Measurements from ENCODE around the gene TBC1D5.
"Not testable (repeated sequence)": the region's sequence is repeated elsewhere in the genome, so short reads cannot be mapped to it uniquely, and the experiment has no call there.

The TBC1D5 gene

DNA sequence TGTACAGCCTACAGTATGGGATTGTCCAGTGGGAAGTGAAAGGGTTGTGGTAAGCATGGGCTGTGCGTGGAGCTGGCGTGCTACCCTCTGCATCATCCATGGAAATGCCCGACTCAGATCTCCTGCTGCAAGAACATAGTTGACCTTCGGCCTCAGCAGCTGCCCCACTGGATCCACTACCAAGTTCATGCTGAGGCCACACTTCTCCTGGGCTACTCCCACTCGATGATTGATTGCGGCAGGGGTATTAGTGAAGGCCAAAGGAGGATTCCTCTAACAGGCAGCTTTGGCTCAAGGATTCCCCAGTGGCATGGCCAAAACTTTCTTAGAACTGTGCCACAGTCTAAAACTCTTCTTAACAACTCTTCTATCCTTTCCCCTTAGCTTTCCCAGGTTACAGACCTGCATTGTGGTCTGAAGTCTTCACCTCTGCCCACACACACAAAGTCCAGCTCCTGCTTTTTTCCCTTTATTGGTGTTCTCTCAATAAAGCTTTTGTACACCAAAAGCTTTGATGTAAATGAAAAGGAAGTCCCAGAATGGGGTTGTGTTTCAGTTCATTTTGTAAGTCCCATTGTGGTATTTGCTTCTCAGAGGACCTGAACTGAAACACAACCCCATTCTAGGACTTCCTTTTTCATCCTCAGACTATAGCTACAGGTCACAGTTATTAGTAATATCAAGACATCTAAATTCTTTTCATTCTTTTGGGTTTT, 4.9 kb upstream of the TBC1D5 start:
- DNase-seq, result no peak

DNA sequence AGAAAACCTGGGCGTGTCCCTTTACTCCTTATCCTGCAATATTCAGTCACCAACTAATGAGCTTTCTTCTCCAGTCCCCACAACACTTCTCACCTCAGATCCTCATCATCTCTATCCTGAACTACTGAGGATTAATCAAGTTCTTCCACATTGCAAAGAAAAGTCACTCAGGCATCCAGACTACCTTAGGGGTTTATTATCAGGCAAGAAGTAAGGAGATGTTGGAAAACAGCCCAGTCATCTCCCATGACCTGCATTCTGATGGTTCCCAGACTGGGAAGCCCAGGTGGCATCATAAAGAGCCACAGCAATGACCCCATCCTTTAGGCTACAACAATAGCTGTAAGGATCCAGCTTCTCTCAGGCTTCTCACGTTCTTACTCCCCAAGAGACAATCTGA, 3.5 kb upstream of the TBC1D5 start:
- no peak for DNase-seq

DNA sequence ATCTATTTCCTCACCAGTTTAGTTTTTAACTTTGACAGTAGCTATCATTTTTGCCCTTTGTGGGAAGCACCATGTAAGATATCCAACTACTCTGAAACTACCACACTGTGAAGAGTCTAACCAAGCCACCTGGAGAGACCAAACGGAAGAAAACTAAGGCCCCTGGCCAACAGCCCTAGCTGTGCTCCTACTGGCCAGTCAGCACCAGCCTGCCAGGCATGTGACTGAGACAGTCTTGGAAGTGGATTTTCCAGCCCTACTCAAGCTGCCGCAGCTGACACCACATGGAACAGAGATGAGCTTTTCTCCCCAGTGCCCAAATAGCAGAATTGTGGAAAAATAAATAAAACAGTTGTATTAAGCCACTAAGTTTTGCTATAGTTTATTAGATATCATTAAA, 2.9 kb upstream of the TBC1D5 start:
- DNase-seq, result no peak

DNA sequence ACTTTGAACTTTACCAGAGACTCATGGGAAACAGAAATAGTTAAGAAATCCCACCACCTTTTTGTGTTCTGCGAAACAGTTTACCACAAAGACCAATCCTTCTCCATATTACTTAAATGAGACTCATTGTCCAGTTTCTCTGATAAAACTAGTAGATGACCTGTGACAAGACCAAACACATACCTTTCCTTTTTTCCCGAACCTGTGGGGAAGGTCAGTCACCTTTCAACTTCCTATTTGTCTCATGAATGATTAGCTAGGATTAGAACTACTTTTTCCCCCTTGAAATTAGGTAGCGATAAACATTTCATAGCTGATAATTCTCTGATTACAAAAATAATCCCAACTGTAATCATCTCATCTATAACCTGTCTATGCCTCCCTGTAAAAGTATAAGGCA, 2.3 kb upstream of the TBC1D5 start:
- DNase-seq, result no peak

DNA sequence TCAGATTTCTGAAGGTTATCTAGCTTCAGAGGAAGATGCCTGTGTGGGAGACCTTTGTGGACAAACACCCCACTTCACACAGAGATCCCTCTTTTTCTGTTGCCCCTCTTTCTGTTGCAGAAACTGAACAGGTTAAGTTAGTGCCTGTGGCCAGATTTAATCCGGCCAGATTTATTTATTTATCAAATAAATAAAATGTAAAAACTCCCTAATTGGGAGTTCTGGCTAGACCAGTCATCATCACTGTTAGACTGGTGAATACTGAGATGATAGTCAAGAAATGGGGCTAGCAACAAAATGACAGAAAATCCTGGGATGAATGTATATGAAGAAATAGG, 1.2 kb upstream of the TBC1D5 start:
- no peak for DNase-seq

DNA sequence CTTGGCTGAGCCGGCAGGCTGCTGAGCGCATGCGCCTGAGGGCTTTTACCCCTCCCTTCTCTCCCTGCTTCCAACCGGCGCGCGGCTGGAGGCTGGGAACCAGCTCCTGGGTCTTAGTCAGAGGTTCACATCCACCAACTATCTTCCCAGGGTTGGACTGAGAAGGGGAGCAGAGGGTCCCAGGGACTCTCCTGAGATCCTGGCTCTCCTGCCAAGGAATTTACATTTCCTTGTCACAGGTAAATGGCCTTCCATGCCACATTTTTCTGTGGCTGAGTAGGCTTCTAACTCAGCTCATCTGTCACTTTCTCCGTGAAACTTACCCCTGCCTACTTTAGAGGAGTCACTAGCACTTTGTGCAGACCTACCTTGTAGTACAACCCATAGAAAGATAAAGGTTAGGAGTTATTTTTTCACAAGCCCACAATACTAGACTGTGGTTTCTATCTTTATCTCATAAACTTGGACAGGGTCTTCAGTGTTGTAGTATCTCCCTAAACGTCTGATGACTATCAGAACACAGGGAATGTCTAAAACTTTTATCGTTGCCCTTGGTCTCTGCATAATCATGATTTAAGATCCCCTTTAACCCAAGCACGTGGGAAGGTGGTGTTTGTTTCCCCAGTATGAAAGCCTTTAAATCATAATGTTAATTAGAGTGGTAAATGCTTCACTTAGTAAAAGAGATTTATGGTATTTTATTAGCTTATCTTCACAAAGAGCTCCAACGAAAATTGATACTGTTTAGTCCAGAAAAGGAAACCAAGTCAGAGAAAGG, 638 bp upstream of the TBC1D5 start:
- DNase-seq, result no peak

DNA sequence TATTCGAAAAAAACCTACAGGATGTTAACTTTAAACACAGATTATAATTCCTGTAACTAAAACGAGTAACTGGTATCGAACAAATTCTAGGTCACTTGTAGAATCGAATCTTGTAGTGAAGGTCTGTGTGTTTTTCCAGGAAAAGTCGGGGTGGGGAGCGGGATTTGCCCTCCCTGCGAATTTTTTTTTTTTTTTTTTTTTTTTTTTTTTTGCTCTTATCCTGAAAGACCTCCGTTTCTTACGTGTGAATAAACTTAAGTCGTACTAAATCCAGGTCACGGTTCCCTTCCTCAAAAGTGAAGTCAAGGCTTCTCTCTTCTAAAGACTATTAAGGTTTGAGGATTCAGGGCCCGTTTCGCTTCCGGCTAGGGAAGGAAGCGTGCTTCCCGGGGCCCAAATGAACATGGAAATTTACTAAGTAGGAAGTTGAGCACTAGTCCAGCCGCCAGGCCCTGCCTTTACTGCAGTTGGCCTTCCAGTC, 770 bp downstream of the TBC1D5 start:
- peak; percentile 57 for DNase-seq

DNA sequence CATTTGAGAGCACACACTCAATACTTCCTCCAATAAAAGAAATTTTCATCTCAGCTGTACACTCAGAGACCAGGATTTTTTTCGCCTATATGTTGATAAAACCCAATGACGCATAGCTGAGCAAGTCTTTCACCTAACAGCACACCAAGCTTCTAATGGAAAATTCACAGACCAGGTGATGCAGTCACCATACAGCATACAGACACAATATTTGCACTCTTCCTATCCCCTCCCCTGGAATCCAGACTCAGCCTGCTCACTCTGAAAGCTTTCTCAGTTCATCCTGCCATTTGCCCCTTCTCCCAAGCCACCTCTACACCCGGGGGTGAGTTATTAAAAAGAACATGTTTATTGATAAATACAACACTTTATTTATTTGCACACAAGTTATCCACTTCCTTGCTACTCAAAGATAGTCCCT, 1.7 kb downstream of the TBC1D5 start:
- DNase-seq, result peak; percentile 47

DNA sequence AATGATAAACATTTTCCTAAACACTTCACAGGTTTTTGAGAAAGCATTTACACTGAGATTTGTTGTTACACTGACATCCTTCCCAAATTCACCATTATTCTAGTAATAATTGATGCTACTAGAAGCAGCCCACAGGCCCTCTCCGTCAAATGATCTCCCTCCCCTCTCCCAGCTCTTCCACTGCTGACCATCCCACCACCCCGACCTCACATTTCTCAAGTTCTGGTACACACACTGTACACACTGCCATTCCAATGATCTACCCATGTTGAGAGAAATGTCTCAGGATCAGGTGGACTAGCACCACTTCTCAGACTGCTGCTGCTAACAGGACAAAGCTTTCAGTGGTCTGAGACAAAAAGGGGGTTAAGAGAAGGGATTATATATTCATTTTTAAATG, 3.5 kb downstream of the TBC1D5 start:
- no peak for DNase-seq

DNA sequence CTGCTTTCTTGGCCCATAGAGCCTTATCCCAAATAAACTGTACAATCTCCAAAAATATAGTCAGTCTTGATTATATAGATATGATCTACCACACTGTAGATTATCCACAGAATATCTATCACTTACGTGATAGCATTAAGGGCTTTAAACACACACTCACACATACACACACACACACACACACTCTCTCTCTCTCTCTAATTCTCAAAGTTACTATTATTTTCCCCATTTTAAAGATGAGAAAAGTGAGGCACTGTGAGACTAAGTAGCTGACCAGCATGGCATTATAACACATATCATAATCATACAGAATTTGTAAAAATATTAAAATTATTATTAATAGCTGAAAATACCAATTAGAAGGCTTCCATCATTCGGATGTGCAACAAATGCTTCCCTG, 4.2 kb downstream of the TBC1D5 start:
- DNase-seq, result no peak

DNA sequence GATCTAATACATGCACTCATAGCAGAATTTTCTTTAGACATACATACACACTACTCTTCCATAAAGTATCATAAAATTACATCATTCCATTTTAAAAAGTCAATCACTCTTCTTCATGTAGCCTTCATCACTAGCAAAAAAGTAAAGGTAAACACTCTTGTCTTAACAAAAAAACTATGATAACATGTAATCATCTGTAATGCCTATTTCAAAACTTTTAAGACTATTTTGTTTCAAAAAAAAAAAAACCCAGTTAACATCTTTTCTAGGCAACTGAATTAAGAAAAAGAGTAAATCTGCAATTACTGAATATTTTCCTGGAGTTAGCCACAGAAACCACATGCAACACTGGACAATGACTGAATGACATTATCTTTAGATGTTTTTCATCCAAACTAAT, 4.8 kb downstream of the TBC1D5 start:
- no peak for DNase-seq

DNA sequence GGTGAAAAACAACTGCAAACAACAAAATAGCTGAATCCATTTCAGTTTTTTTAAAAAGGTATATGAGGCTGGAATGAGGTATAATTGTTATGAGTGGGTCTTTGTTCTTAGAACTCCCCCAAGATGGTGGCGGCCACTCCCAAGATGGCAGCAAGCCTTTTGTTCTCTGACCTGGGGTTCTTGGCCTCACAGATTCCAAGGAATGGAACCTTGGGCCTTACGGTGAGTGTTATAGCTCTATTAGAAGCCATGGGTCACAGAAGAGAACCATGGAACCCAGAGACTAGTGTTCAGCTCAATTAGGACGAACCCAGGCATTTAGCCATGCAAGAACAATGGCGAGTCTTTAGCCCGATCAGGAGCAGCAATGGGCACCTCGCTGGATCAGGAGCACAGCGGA, 7.1 kb downstream of the TBC1D5 start:
- DNase-seq, result not testable (repeated sequence)

DNA sequence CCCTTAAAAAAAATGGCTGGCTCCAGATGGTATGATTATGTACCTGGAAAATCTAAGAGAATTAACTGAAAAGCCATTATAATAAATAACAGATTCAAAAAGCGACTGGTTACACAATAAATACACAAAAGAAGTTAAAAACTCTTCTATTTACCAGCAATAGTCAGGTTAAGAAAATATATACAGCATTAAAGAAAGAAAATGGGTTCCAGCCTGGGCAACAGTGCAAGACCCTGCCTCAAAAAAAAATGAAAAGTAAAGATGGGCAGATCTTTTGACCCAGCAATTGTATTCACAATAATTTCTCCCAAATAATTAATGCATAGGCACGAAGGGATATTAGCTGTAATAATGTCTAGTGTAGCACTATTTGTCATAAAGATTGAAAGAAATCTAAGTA, 8.7 kb downstream of the TBC1D5 start:
- no peak for DNase-seq

DNA sequence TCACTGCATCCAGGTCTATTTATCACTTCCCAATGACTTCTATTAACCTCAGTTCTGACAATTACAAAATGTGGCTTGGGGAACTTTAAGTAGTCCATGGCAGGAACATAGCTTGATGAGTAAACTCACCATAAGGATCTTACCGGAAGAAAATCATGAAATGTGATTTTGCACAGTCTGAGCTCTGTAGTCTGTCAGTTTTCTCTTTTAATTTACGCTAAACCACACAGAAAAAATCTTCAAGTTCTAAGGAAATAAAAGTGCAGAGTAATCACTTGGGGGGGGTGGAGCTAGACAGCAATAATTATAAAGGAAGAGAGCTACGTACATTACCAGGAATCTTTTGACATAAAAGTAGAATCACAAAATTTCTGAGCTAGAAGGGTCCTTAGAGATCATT, 9.2 kb downstream of the TBC1D5 start:
- no peak for DNase-seq

DNA sequence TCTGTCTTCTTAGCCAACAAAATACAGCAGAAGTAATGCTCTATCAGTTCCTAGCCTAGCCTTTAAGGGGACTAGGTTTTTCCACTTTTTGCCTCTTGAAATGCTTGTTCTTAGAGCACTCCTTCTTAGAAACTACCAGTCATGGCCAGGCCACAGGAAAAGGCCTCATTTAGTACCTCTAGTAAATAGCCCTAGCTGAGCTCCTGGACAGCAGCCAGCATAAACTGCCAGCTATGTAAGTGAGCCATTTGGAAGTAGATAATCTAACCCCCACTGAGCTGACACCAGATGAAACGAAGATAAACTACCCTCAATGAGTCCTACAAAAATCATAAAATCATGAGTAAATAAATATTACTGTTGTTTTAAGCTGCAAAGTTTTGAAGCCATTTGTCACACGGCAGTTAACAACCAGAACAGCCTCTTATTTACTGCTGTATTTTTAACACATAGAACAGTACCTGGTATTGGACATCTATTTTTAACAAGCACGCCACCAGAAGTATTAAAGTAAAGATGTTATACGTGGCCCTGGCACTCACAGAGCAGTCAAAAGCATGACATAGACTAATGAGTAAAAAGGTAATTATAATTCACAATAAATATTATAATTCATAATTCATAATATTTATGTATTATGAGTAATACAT, 12.0 kb downstream of the TBC1D5 start:
- DNase-seq, result peak; percentile 75

DNA sequence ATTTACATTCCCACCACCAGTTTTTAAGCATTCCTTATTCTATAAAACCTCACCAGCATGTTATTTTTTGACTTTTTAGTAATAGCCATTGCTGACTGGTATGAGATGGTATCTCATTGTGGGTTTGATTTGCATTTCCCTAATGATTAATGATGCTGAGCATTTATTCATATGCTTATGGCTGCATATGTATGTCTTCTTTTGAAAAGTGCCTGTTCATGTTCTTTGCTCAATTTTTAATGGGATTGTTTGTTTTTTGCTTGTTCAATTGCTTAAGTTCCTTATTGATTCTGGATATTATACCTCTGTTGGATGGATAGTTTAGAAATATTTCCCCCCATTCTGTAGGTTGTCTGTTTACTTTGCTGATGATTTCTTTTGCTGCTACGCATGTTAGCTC, 16.1 kb downstream of the TBC1D5 start:
- DNase-seq, result no peak

DNA sequence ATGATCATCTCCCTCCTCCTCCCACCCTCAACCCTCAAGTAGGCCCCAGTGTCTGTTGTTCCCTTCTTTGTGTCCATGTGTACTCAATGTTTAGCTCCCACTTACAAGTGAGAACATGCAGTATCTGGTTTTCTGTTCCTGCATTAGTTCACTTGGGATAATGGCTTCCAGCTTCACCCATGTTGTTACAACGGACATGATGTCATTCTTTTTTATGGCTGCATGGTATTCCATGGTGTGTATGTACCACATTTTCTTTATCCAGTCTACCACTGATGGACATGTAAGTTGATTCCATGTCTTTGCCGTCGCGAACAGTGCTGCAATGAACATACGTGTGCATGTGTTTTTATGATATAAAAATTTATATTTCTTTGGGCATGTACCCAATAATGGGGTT, 16.6 kb downstream of the TBC1D5 start:
- DNase-seq, result not testable (repeated sequence)

DNA sequence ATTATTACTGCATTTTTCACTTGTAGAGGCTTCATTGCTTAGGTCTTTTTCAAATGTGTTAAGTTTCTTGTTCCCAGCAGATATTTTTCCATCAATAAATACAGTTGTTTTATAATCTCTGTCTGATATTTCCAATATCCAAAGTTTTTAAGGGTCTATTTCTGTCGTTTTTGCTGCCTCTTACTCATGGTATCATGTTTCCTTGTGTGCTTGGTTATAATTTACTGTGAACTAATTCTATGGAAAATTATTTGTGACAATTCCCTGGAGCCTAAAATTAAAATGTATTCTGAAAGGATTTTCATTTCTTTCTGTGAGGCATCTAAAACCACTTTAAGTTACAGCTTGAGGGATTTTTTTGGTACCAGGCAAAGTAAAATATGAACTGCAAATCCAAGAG, 17.5 kb downstream of the TBC1D5 start:
- DNase-seq, result no peak

DNA sequence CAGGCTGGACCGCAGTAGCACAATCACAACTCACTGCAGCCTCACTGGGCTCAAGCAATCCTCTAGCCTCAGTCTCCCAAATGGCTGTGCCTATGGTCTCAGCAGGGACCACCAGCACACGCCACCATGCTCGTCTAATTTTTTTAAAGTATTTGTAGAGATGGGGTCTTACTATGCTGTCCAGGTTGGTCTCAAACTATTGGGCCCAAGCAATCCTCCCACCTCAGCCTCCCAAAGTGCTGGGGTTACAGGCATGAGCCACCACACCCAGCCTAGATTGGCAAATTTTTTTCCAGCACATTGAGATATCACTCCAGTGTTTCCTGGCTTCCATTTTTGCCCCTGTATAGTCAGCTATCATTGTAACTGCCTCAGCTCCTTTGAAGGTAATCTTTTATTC, 18.3 kb downstream of the TBC1D5 start:
- DNase-seq, result no peak

DNA sequence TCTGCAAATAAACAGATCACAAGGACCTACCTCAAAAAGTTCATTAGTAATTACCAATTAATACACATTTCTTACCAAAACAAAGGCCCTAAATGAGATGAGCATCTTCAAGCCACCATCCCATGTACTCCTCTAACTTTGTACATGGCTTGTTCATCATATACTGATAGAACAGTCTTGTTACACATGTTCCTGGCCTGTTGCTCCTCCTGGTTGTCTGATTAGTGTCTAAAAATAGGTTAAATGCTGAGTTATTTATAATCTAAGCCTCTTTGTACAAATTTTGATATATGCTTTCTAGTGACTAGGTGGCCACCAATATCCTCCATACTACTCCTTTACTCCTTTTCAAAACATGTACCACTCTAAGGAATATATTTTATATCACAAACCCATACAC, 25.0 kb downstream of the TBC1D5 start:
- DNase-seq, result no peak

DNA sequence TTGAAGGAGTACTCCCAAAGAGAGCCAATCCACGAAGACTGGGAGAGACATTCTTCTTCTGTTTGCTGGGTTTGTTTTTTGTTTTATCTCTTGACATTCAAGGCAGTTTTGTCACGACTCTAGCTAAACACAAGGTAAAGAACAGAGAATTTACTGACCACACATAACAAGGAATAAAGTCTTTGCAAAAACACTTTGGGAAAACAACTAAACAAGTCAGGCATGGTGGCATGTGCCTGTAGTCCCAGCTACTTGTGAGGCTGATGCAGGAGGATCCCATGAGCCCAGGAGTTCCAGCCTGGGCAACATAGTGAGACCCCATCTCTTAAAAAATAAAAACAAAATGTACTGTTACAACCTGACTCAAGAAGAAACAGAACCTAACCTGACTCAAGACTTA, 28.0 kb downstream of the TBC1D5 start:
- DNase-seq, result no peak

DNA sequence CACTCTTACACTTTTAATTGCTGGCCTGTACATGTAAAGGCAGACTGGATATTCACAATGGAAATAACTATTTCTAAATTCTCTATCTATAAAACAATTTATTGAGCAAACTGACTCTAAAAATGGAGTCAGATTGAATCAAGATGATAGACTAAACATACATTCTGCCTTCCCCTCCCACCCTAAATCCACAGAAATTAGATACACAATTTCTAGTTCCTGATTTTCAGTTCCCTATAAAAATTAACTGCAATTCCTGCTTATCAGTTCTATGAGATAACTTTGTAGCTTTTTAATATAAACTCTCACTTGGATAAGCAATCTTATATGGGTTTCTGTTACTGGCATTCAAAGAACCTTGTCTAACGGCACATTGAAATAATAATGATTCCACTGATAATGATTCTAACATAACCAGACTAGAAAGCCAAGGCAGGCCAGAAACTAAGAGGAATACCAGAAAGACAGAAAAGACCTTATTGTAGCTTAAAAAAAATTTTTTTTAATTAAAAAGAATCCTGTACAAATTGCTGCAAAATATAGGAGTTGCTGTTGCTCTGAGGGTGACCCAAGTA, 33.1 kb downstream of the TBC1D5 start:
- DNase-seq, result no peak

DNA sequence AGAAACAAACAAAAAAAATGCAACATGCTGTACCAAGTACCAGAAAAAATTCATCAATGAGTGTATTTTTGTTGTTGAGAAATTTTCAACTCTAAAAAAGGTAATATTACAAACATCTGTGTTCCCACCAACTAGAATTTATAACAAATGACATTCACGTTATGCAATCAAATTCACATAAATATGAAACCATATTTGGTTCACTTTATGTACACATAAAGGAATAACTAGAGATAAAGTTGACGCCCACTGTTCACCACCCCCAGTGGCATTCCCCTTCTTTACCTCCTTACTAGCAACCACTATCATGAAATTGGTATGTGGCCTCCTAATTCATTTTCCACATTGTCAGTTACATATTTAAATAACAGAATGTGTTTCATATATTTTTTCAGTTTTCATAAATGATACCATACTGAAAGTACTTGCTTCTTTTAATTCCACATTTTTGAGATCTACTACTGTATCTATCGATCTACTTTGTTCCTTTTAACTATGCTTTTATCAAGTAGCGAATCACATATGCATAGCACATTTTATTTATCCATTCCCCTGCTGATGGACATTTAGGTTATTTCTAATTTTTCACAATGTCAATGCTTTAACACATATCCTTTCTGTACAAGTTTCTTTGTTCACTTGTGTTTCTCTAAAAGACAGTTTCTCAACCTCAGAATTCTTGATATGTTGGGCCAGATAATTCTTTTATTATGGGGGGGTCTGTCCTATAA, 34.5 kb downstream of the TBC1D5 start:
- DNase-seq, result no peak
